Endodermal cell (in vitro differentiated cells): ENCODE data around the gene SUGCT. TPM values are rescaled to one million over a fixed set of nuclear protein-coding genes. Genes with fewer than 3 reads are reported as not detected.

ENCODE experiments used
- DNase-seq: peaks from one replicate; pipeline ENCODE4 v3.0.0-alpha.2; 2017
- H3K27ac ChIP-seq: 2 replicates; pipeline ENCODE4 v1.5.1; 2013; ENCODE audit warnings: mild to moderate bottlenecking, low read depth, low read length, moderate library complexity
- H3K27me3 ChIP-seq: 2 replicates; pipeline ENCODE4 v1.6.1; 2013; ENCODE audit warnings: mild to moderate bottlenecking, low read length, moderate library complexity; ENCODE audit not compliant: insufficient read depth, control insufficient read depth, poor library complexity, severe bottlenecking
- H3K36me3 ChIP-seq: 2 replicates; pipeline ENCODE4 v1.7.0; 2013; ENCODE audit warnings: mild to moderate bottlenecking, low read length, moderate library complexity; ENCODE audit not compliant: control insufficient read depth, insufficient read depth
- H3K4me1 ChIP-seq: one replicate; pipeline ENCODE4 v1.7.0; 2013; ENCODE audit warnings: low read length; ENCODE audit not compliant: control insufficient read depth, insufficient read depth
- H3K4me3 ChIP-seq: 2 replicates; pipeline ENCODE4 v1.5.1; 2013; ENCODE audit warnings: mild to moderate bottlenecking, low read length, moderate library complexity
- H3K9ac ChIP-seq: 2 replicates; pipeline ENCODE4 v1.6.1; 2013; ENCODE audit warnings: mild to moderate bottlenecking, low read length, moderate library complexity; ENCODE audit not compliant: poor library complexity, severe bottlenecking; ENCODE audit errors: extremely low read depth
- H3K9me3 ChIP-seq: 2 replicates; pipeline ENCODE4 v1.6.1; 2013; ENCODE audit warnings: mild to moderate bottlenecking, low read length, moderate library complexity; ENCODE audit not compliant: control insufficient read depth
- H3K27ac Mint-ChIP-seq: 2 replicates; pipeline ENCODE4 v1.8.0; 2020; ENCODE audit warnings: mixed read lengths
- H3K27me3 Mint-ChIP-seq: 2 replicates; pipeline ENCODE4 v1.8.0; 2021; ENCODE audit warnings: mild to moderate bottlenecking, mixed read lengths; ENCODE audit not compliant: insufficient read depth
- H3K36me3 Mint-ChIP-seq: 2 replicates; pipeline ENCODE4 v1.8.0; 2020; ENCODE audit warnings: low read depth, mixed read lengths
- H3K4me1 Mint-ChIP-seq: 2 replicates; pipeline ENCODE4 v1.8.0; 2020; ENCODE audit warnings: mixed read lengths
- H3K4me3 Mint-ChIP-seq: 2 replicates; pipeline ENCODE4 v1.8.0; 2020; ENCODE audit warnings: mild to moderate bottlenecking, moderate library complexity, mixed read lengths
- H3K9me3 Mint-ChIP-seq: 2 replicates; pipeline ENCODE4 v1.8.0; 2020; ENCODE audit warnings: mild to moderate bottlenecking, mixed read lengths
- CTCF ChIP-seq: fragments of 200-600 bp; sonication (generic); conservative IDR thresholded peaks from 2 replicates; pipeline ENCODE4 v1.5.0; 2021; ENCODE audit warnings: antibody characterized with exemption, mild to moderate bottlenecking
- WGBS, 2 experiments: methylation state at CpG; one replicate each; pipeline versions ENCODE4 v1.1.5 to v1.1.7; 2013; ENCODE audit warnings: missing lambda C conversion rate in 2 of 2, mixed read lengths in 1 of 2; ENCODE audit not compliant: insufficient coverage in 1 of 2, insufficient read length in 1 of 2; 5-methylcytosine and 5-hydroxymethylcytosine counted together
- total RNA-seq, 2 donors: library from RNA; stranded (reverse); fragmentation: NEBNext Ultra II Directional in 1 of 2; extraction: Animal tissue kit (Norgen Biotek cat#: 25700) in 1 of 2; gene quantifications; 2 replicates in 1 of 2; 3 replicates in 1 of 2; pipeline ENCODE4 v1.2.1, GENCODE V29; 2021

SUGCT gene
- total RNA-seq, 2 donors from 2014 or later, result 3.6 to 3.9 TPM

- H3K27ac ChIP-seq, result no peak overlapping the region
- Mint-ChIP-seq H3K9me3 (peaks cover 28% of the 10 kb centered on the region), H3K36me3 (peaks cover 6% of the 10 kb centered on the region), H3K4me3 (no peak overlapping the region), H3K27me3 (no peaks in the 10 kb centered on the region), H3K4me1 (peaks cover 26% of the 10 kb centered on the region), H3K27ac (peak overlapping the region; percentile 18)
- no peak for DNase-seq
- H3K9ac ChIP-seq, result no peak overlapping the region
- no peaks in the 10 kb centered on the region for H3K27me3 ChIP-seq
- peaks cover 7% of the 10 kb centered on the region for H3K4me1 ChIP-seq
- H3K4me3 ChIP-seq, result peak overlapping the region; percentile 57
- peaks cover 28% of the 10 kb centered on the region for H3K9me3 ChIP-seq
- TF ChIP-seq CTCF, result no peak
- H3K36me3 ChIP-seq, result no peaks in the 10 kb centered on the region
Observed at GRCh38 chr7:40733114-40733513, 598.3 kb downstream of the SUGCT start.

DNA sequence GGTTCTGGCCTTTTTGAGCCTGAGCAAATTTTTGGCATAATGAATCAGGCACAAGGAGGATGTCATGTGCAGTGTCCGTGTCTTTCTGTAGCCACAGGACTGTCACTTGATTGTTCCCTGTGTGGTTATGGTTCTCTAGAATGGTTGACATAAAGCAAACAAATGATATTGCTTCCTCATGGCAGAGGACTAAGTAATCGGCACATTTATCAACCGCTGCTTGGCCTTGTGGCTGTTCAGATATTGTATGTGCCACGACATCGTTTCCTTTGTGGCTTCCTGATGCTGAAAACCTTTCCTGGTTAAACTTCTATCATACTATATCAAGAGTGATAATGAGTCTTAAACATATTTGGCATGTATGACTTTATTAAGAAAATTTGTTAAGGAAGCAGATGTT lies 598.8 kb downstream of the SUGCT start:
- no peaks in the 10 kb centered on the region for H3K27me3 Mint-ChIP-seq

DNA sequence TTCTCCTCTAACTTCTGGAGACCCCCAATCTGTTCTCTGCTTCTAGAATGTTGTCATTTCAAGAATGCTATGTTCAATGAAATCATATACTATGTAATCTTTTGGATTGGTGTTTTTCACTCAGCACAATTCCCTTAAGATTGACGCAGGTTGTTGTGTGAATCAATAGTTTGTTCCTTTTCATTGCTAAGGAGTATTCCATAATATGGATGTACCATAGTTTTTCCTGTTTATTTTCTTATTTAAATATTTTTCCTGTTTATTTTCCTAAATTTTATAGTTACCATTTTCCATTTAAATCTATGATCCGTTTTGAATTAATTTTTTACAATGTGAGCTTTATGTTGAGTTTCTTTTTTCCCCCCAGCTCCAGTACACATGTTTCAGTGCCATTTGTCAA lies 604.5 kb downstream of the SUGCT start:
- H3K27ac ChIP-seq, result no peak overlapping the region
- 100% methylated on average over 2 of the region's 2 CpGs; no CpG with 5 or more reads in 1 of the 2 experiments for WGBS, 2 experiments
- H3K36me3 Mint-ChIP-seq, result no peaks in the 10 kb centered on the region
- no peak overlapping the region for H3K4me3 ChIP-seq
- no peak overlapping the region for H3K27ac Mint-ChIP-seq
- no peak for DNase-seq
- peaks cover 18% of the 10 kb centered on the region for H3K9me3 ChIP-seq
- no peak for TF ChIP-seq CTCF
- H3K9me3 Mint-ChIP-seq, result peaks cover 8% of the 10 kb centered on the region
- H3K27me3 Mint-ChIP-seq, result no peaks in the 10 kb centered on the region
- H3K4me1 Mint-ChIP-seq, result peaks cover 4% of the 10 kb centered on the region
- no peaks in the 10 kb centered on the region for H3K4me1 ChIP-seq
- H3K27me3 ChIP-seq, result no peaks in the 10 kb centered on the region
- H3K4me3 Mint-ChIP-seq, result no peak overlapping the region
- H3K9ac ChIP-seq, result no peak overlapping the region
- H3K36me3 ChIP-seq, result no peaks in the 10 kb centered on the region

More for the DNA sequence above, 598.8 kb downstream of the SUGCT start:
- H3K9ac ChIP-seq, result no peak overlapping the region
- no peak overlapping the region for H3K4me3 Mint-ChIP-seq
- no peaks in the 10 kb centered on the region for H3K36me3 ChIP-seq
- peaks cover 26% of the 10 kb centered on the region for H3K4me1 Mint-ChIP-seq
- H3K4me3 ChIP-seq, result peak overlapping the region; percentile 57
- peaks cover 28% of the 10 kb centered on the region for H3K9me3 ChIP-seq
- no peak for TF ChIP-seq CTCF
- H3K27me3 ChIP-seq, result no peaks in the 10 kb centered on the region
- H3K9me3 Mint-ChIP-seq, result peaks cover 28% of the 10 kb centered on the region
- H3K27ac Mint-ChIP-seq, result no peak overlapping the region
- no peak for DNase-seq
- WGBS, 2 experiments, result 88 to 96% methylated on average over 3 to 5 of the region's 5 CpGs
- H3K4me1 ChIP-seq, result peaks cover 7% of the 10 kb centered on the region
- H3K36me3 Mint-ChIP-seq, result peaks cover 6% of the 10 kb centered on the region
- no peak overlapping the region for H3K27ac ChIP-seq
